Activated CD8-positive, alpha-beta memory T cell treated with anti-CD3 and anti-CD28 coated beads, Interleukin-2, amount 50 U/mL, for 24 hours (primary cell): ENCODE data around the gene ZNF593OS.

ENCODE experiments used
- DNase-seq: peaks from one replicate; pipeline ENCODE4 v3.0.0-alpha.2; 2020; ENCODE audit errors: extremely low read depth

ZNF593OS gene

GRCh38 chr1:26126321-26127084, 45.1 kb downstream of the ZNF593OS start:
- DNase-seq, result no peak

- no peak for DNase-seq
These were observed 45.7 kb downstream of the ZNF593OS start for GRCh38 chr1:26125946-26126320.

GRCh38 chr1:26125382-26125781, 46.2 kb downstream of the ZNF593OS start:
- no peak for DNase-seq

- DNase-seq, result no peak
These were observed 47.0 kb downstream of the ZNF593OS start for GRCh38 chr1:26124418-26125331.

- DNase-seq, result no peak
These were observed 48.4 kb downstream of the ZNF593OS start for GRCh38 chr1:26122988-26123973.

GRCh38 chr1:26121854-26122773, 49.5 kb downstream of the ZNF593OS start:
- DNase-seq, result no peak

- no peak for DNase-seq
These were observed 51.6 kb downstream of the ZNF593OS start for GRCh38 chr1:26119892-26120608.
